ENCODE data around the gene CBLL1. TPM values are rescaled to one million over a fixed set of nuclear protein-coding genes. Genes with fewer than 3 reads are reported as not detected.

The CBLL1 gene
- polyA plus RNA-seq, 2 of the 4 experiments (the other 2 are of a cell fraction) = 26.1 to 40.5 TPM

- ChIA-PET POLR2A (no interaction called here), CTCF (interaction anchor here (0.9 to 2.2 kb wide), 2 partner anchors 49 to 231 kb away, joined by 3 to 6 read pairs; no protein-coding TSS in a partner anchor)
- DNase-seq (ENCODE audit: low read depth in 1 of 2, low spot score in 1 of 2) (no peak), ATAC-seq (no peak), FAIRE-seq (no peak)
- 51% methylated on average over 5 of the region's 5 CpGs for WGBS (ENCODE audit: missing lambda C conversion rate)
- Histone ChIP-seq H3K27ac (no peak overlapping the region), H3K4me2 (no peak overlapping the region), H3K4me3 (no peak overlapping the region), H3K9me3 (no peaks in the 10 kb centered on the region), H3K4me1 (no peaks in the 10 kb centered on the region)
- TF ChIP-seq RNF2 (IDR thresholded peaks at IDR 0.05; ENCODE audit: borderline replicate concordance, low read depth) = no peak
- no peak for TF ChIP-seq NR3C1 (IDR thresholded peaks at IDR 0.05)
- TF ChIP-seq RFX5 (IDR thresholded peaks at IDR 0.05) = no peak
- no peak for TF ChIP-seq CEBPB (IDR thresholded peaks at IDR 0.05)
- TF ChIP-seq POLR2AphosphoS2 (conservative IDR thresholded peaks at IDR 0.05; ENCODE audit: low read length) = no peak
- TF ChIP-seq HOXB13 (CRISPR knock-in tag; IDR thresholded peaks at IDR 0.05; ENCODE audit: low read depth) = no peak
Observed at GRCh38 chr7:107694386-107694785, 49.6 kb upstream of the CBLL1 start.

- FAIRE-seq (no peak), DNase-seq (ENCODE audit: low read depth in 1 of 2, low spot score in 1 of 2) (no peak), ATAC-seq (no peak)
- H3K4me1 ChIP-seq = no peaks in the 10 kb centered on the region
- H3K9me3 ChIP-seq = no peaks in the 10 kb centered on the region
- no peak overlapping the region for H3K4me3 ChIP-seq
- no peak overlapping the region for H3K4me2 ChIP-seq
- ChIA-PET CTCF (interaction anchor here (1.2 kb wide), 3 partner anchors 20 to 179 kb away, joined by 3 to 4 read pairs (median 3); no protein-coding TSS in a partner anchor), POLR2A (no interaction called here)
- H3K27ac ChIP-seq = no peak overlapping the region
- WGBS (ENCODE audit: missing lambda C conversion rate) = 62% methylated on average over 4 of the region's 4 CpGs
- TF ChIP-seq PBX3 (IDR thresholded peaks at IDR 0.05) (no peak), ZSCAN20 (CRISPR knock-in tag; IDR thresholded peaks at IDR 0.05) (no peak), NFE2L2 (conservative IDR thresholded peaks at IDR 0.05; ENCODE audit: low read length) (no peak), HES2 (IDR thresholded peaks at IDR 0.05) (no peak), ESRRA (IDR thresholded peaks at IDR 0.05; ENCODE audit: borderline replicate concordance, low read length) (no peak), MYC (IDR thresholded peaks at IDR 0.05; ENCODE audit: borderline replicate concordance, low read length) (no peak), HOXA7 (CRISPR knock-in tag; IDR thresholded peaks at IDR 0.05) (no peak), CEBPB (IDR thresholded peaks at IDR 0.05) (no peak), CHD2 (IDR thresholded peaks at IDR 0.05; ENCODE audit: low read length, partially characterized antibody) (no peak), ZC3H11A (IDR thresholded peaks at IDR 0.05) (no peak), ELK1 (IDR thresholded peaks at IDR 0.05; ENCODE audit: low read depth, low read length) (no peak), KDM5A (IDR thresholded peaks at IDR 0.05) (no peak), ZFP36 (IDR thresholded peaks at IDR 0.05; ENCODE audit: borderline replicate concordance, partially characterized antibody) (no peak), SMC3 (IDR thresholded peaks at IDR 0.05) (no peak), MAZ (IDR thresholded peaks at IDR 0.05; ENCODE audit: borderline replicate concordance, low read depth, low read length) (no peak), ATOH8 (CRISPR knock-in tag; IDR thresholded peaks at IDR 0.05; ENCODE audit: low read depth) (no peak), POLR2AphosphoS2 (conservative IDR thresholded peaks at IDR 0.05; ENCODE audit: low read length) (no peak), KDM1A (IDR thresholded peaks at IDR 0.05; ENCODE audit: low read depth) (no peak), ZNF302 (CRISPR knock-in tag; IDR thresholded peaks at IDR 0.05) (no peak)
Observed at GRCh38 chr7:107696330-107696946, 47.5 kb upstream of the CBLL1 start.
